ENCODE data around the gene NKTR. TPM values are rescaled to one million over a fixed set of nuclear protein-coding genes. Genes with fewer than 3 reads are reported as not detected.

Gene NKTR
- total and polyA plus RNA-seq, 2 experiments from 2014 or later = 81.3 to 117 TPM

DNA sequence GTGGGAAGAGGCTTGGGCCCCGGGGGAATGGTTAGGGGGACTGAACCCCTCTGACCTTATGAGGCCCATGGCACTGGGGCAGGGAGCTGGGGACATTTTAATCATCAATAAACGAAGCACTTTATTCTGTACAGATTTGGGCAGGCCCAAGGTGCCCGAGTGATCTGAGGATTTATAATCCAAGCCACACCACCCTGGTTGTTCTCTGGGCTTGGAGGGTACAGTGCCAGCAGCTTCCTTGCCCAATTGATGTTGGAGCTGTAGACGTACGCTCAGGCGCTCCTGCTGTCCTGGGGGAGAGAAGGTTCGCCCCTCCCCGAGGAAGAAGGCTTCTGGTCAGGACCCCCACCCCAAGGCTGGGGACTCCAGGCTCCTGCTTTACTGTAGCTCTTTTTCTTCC, 65.5 kb downstream of the NKTR start (continued):
- TF ChIP-seq, protein P1, sequence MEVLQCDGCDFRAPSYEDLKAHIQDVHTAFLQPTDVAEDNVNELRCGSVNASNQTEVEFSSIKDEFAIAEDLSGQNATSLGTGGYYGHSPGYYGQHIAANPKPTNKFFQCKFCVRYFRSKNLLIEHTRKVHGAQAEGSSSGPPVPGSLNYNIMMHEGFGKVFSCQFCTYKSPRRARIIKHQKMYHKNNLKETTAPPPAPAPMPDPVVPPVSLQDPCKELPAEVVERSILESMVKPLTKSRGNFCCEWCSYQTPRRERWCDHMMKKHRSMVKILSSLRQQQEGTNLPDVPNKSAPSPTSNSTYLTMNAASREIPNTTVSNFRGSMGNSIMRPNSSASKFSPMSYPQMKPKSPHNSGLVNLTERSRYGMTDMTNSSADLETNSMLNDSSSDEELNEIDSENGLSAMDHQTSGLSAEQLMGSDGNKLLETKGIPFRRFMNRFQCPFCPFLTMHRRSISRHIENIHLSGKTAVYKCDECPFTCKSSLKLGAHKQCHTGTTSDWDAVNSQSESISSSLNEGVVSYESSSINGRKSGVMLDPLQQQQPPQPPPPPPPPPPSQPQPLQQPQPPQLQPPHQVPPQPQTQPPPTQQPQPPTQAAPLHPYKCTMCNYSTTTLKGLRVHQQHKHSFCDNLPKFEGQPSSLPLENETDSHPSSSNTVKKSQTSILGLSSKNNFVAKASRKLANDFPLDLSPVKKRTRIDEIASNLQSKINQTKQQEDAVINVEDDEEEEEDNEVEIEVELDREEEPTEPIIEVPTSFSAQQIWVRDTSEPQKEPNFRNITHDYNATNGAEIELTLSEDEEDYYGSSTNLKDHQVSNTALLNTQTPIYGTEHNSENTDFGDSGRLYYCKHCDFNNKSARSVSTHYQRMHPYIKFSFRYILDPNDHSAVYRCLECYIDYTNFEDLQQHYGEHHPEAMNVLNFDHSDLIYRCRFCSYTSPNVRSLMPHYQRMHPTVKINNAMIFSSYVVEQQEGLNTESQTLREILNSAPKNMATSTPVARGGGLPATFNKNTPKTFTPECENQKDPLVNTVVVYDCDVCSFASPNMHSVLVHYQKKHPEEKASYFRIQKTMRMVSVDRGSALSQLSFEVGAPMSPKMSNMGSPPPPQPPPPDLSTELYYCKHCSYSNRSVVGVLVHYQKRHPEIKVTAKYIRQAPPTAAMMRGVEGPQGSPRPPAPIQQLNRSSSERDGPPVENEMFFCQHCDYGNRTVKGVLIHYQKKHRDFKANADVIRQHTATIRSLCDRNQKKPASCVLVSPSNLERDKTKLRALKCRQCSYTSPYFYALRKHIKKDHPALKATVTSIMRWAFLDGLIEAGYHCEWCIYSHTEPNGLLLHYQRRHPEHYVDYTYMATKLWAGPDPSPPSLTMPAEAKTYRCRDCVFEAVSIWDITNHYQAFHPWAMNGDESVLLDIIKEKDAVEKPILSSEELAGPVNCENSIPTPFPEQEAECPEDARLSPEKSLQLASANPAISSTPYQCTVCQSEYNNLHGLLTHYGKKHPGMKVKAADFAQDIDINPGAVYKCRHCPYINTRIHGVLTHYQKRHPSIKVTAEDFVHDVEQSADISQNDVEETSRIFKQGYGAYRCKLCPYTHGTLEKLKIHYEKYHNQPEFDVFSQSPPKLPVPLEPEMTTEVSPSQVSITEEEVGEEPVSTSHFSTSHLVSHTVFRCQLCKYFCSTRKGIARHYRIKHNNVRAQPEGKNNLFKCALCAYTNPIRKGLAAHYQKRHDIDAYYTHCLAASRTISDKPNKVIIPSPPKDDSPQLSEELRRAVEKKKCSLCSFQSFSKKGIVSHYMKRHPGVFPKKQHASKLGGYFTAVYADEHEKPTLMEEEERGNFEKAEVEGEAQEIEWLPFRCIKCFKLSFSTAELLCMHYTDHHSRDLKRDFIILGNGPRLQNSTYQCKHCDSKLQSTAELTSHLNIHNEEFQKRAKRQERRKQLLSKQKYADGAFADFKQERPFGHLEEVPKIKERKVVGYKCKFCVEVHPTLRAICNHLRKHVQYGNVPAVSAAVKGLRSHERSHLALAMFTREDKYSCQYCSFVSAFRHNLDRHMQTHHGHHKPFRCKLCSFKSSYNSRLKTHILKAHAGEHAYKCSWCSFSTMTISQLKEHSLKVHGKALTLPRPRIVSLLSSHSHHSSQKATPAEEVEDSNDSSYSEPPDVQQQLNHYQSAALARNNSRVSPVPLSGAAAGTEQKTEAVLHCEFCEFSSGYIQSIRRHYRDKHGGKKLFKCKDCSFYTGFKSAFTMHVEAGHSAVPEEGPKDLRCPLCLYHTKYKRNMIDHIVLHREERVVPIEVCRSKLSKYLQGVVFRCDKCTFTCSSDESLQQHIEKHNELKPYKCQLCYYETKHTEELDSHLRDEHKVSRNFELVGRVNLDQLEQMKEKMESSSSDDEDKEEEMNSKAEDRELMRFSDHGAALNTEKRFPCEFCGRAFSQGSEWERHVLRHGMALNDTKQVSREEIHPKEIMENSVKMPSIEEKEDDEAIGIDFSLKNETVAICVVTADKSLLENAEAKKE (CRISPR knock-in tag; IDR thresholded peaks at IDR 0.05) = no peak

DNA sequence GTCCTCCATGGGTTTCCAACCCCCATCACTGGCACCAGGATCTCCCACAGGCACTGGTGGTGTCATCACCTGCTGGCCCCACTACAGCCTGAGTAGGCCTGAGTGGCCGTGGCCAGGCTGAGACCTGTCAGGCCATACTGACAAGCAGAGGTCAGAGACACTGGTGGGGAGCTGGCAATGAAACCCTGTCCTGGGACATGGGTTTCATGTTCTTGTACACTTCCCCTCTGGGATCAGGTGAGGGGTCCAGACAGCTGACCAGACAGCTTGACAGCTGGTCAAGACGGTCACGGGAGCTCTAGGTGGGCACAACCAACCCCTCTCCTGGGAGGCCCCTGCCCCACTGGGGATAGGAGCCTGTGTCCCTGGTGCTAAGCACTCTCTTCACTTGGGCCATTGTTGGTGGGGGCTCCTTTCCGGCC, 66.1 kb downstream of the NKTR start:
- Histone ChIP-seq H2AFZ (no peak overlapping the region), H3K27ac (ENCODE audit: low read depth) (no peak overlapping the region), H3K4me3 (no peak overlapping the region), H3K9me2 (ENCODE audit: insufficient read depth) (no peaks in the 10 kb centered on the region), H3F3A (replicated peaks; ENCODE audit: low read depth) (no peaks in the 10 kb centered on the region), H3K36me3 (ENCODE audit: insufficient read depth) (no peaks in the 10 kb centered on the region), H3K4me2 (no peak overlapping the region), H3K27me3 (ENCODE audit: insufficient read depth) (no peaks in the 10 kb centered on the region), H3K4me1 (ENCODE audit: insufficient read depth) (no peaks in the 10 kb centered on the region), H3K79me2 (replicated peaks; ENCODE audit: insufficient read depth) (no peaks in the 10 kb centered on the region), H4K20me1 (replicated peaks; ENCODE audit: insufficient read depth) (no peaks in the 10 kb centered on the region)
- no peak for ATAC-seq
- H3K27me3 Mint-ChIP-seq (ENCODE audit: insufficient read depth, low read depth, poor library complexity) = no peaks in the 10 kb centered on the region
- no peak overlapping the region for H3K4me3 Mint-ChIP-seq
- H3K36me3 Mint-ChIP-seq (ENCODE audit: low read depth) = no peaks in the 10 kb centered on the region
- no peak overlapping the region for H3K27ac Mint-ChIP-seq
- TF ChIP-seq CREB1 (CRISPR knock-in tag; IDR thresholded peaks at IDR 0.05; ENCODE audit: low read depth) (no peak), ZNF114 (CRISPR knock-in tag; IDR thresholded peaks at IDR 0.05) (no peak), STAT1 (IDR thresholded peaks at IDR 0.05; ENCODE audit: unreplicated experiment) (no peak), NANOG (IDR thresholded peaks at IDR 0.05; ENCODE audit: borderline replicate concordance) (no peak), EZH2 (IDR thresholded peaks at IDR 0.05; ENCODE audit: low read depth, unreplicated experiment) (no peak), EZH2phosphoT487 (IDR thresholded peaks at IDR 0.05; ENCODE audit: unreplicated experiment) (no peak)
- TF ChIP-seq, protein P2, sequence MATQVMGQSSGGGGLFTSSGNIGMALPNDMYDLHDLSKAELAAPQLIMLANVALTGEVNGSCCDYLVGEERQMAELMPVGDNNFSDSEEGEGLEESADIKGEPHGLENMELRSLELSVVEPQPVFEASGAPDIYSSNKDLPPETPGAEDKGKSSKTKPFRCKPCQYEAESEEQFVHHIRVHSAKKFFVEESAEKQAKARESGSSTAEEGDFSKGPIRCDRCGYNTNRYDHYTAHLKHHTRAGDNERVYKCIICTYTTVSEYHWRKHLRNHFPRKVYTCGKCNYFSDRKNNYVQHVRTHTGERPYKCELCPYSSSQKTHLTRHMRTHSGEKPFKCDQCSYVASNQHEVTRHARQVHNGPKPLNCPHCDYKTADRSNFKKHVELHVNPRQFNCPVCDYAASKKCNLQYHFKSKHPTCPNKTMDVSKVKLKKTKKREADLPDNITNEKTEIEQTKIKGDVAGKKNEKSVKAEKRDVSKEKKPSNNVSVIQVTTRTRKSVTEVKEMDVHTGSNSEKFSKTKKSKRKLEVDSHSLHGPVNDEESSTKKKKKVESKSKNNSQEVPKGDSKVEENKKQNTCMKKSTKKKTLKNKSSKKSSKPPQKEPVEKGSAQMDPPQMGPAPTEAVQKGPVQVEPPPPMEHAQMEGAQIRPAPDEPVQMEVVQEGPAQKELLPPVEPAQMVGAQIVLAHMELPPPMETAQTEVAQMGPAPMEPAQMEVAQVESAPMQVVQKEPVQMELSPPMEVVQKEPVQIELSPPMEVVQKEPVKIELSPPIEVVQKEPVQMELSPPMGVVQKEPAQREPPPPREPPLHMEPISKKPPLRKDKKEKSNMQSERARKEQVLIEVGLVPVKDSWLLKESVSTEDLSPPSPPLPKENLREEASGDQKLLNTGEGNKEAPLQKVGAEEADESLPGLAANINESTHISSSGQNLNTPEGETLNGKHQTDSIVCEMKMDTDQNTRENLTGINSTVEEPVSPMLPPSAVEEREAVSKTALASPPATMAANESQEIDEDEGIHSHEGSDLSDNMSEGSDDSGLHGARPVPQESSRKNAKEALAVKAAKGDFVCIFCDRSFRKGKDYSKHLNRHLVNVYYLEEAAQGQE (IDR thresholded peaks at IDR 0.05; ENCODE audit: unreplicated experiment) = no peak
- TF ChIP-seq, protein P3, sequence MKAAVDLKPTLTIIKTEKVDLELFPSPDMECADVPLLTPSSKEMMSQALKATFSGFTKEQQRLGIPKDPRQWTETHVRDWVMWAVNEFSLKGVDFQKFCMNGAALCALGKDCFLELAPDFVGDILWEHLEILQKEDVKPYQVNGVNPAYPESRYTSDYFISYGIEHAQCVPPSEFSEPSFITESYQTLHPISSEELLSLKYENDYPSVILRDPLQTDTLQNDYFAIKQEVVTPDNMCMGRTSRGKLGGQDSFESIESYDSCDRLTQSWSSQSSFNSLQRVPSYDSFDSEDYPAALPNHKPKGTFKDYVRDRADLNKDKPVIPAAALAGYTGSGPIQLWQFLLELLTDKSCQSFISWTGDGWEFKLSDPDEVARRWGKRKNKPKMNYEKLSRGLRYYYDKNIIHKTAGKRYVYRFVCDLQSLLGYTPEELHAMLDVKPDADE (IDR thresholded peaks at IDR 0.05) = no peak
- no peak for DNase-seq (ENCODE audit: low spot score)
- 0 out of 3 replicates have a peak, but pooled peaks cover 6% of the 10 kb centered on the region for H3K9me3 Mint-ChIP-seq
- H3K4me1 Mint-ChIP-seq = peaks cover 9% of the 10 kb centered on the region; the same call in 2 of the 3 replicates

Measured in GM23338 (cell line).